ENCODE results near the gene MBTPS1. TPM values are rescaled to one million over a fixed set of nuclear protein-coding genes. Genes with fewer than 3 reads are reported as not detected.

Gene MBTPS1
- total RNA-seq, 4 donors from 2014 or later: 36.3 to 77.6 (median 53.0) TPM

DNA sequence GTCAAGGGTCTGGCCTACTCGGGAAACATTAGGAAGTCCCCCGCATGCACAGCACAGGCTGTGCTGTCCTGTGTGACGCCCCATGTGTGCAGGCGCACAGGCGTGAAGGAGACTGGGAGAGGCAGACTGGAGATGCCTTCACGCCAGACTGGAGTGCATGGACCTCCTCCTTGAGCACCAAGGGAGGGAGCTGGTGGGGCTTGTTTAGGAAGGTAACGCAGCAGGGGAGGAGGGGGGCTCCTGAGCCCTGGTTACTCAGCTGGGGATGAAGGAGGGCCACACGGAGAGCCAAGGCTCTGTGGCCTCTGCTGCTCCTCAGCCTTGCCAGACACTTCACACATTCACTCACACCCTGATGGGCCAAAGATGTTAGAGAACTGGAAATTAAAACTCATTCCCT, 20.5 kb upstream of the MBTPS1 start:
- intact Hi-C loops (cut with DNase I): no loop called here
- Histone ChIP-seq H3K36me3 (no peaks in the 10 kb centered on the region), H3K27me3 (no peaks in the 10 kb centered on the region), H3K4me3 (no peak overlapping the region), H3K4me1 (no peaks in the 10 kb centered on the region), H3K9me3 (no peaks in the 10 kb centered on the region), H3K27ac (no peak overlapping the region)
- WGBS, 2 donors: 72 to 87% methylated on average over 3 to 8 of the region's 8 CpGs
- no peak for DNase-seq
- TF ChIP-seq, protein P1, sequence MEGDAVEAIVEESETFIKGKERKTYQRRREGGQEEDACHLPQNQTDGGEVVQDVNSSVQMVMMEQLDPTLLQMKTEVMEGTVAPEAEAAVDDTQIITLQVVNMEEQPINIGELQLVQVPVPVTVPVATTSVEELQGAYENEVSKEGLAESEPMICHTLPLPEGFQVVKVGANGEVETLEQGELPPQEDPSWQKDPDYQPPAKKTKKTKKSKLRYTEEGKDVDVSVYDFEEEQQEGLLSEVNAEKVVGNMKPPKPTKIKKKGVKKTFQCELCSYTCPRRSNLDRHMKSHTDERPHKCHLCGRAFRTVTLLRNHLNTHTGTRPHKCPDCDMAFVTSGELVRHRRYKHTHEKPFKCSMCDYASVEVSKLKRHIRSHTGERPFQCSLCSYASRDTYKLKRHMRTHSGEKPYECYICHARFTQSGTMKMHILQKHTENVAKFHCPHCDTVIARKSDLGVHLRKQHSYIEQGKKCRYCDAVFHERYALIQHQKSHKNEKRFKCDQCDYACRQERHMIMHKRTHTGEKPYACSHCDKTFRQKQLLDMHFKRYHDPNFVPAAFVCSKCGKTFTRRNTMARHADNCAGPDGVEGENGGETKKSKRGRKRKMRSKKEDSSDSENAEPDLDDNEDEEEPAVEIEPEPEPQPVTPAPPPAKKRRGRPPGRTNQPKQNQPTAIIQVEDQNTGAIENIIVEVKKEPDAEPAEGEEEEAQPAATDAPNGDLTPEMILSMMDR (IDR thresholded peaks at IDR 0.05): no peak
- no peak for TF ChIP-seq POLR2A (IDR thresholded peaks at IDR 0.05)

DNA sequence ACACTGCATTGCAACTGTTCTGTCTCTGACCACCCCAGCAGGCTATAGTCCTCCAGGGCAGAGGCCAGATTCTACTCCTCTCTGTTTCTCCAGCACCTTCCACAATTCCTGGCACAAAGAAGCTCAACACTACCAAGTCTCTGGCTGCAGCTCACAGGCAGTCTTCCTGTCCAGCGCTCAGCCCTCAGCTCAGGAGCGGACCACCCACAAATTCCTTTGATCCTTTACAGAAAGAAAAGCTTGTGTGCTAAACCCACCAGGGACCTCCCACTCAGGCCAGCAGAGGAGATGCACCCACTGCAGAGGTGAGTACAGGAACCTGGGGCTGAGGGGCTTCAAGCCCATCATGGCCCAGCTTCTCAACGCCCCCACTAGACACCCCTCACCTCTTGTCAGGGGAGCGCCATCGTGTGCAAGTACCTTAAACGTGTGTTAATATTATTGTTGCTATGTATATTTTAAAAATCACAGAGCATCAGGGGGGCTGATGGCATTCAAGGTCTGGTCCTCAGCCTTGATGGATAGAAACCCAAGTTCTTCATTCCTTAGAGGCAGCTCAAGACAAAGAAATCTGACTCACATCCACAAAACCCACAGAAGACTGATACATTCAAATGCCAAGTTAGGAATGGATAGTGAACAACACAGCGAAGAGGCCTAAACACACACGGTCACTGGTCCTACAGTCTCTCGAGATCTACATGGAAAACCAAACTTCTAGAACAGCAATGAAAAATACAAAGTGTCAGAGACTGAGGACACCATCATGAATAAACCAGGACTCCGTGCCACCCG, 19.8 kb upstream of the MBTPS1 start:
- 91 to 94% methylated on average over 7 to 11 of the region's 11 CpGs for WGBS, 2 donors
- TF ChIP-seq, protein P1 (IDR thresholded peaks at IDR 0.05): no peak
- intact Hi-C loops (cut with DNase I): no loop called here

DNA sequence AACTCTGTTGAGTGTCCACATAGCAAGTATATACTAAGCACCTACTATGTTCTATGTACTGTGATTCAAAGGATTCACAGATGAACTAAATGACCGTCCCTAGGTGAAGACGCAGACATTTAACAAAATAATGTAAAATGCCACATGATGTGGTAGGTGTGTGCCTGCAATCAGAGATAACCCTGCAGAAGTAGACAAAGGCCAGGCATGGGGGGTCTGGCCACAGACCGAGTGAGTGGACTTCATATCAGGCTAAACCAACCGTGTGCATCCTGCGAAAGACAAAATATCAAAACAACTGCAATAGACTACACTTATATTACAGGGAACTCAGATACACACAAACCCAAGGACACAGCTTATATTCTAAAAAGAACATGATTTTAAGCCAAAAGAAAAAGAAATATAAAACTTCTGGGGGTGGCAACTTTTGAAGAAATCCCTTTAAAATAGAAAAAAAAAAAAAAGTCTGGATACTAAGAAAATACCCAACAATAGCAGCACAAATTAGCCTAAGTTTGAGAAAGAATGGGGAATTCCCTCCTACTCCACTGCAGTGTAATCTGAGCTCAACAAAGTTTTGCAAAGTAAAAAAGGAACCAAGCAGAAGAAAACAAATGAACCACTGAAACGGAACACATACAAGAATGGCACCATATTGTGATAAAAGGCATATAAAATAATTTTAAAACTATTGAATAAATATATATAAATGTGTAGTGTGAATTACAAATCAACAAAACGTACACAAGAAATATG, 16.0 kb upstream of the MBTPS1 start:
- Histone ChIP-seq H3K4me1 (no peaks in the 10 kb centered on the region), H3K4me3 (no peak overlapping the region), H3K27ac (no peak overlapping the region), H3K27me3 (no peaks in the 10 kb centered on the region), H3K36me3 (peaks cover 0 to 34% (median 13%) of the 10 kb centered on the region in 3 donors), H3K9me3 (no peaks in the 10 kb centered on the region)
- intact Hi-C loops (cut with DNase I): no loop called here
- 90 to 91% methylated on average over 7 of the region's 7 CpGs for WGBS, 2 donors
- no peak for TF ChIP-seq POLR2A (IDR thresholded peaks at IDR 0.05)
- TF ChIP-seq, protein P1 (IDR thresholded peaks at IDR 0.05): no peak
- DNase-seq: no peak

More for the DNA sequence above, 19.8 kb upstream of the MBTPS1 start:
- no peaks in the 10 kb centered on the region for H3K4me1 ChIP-seq
- no peaks in the 10 kb centered on the region for H3K27me3 ChIP-seq
- no peaks in the 10 kb centered on the region for H3K9me3 ChIP-seq
- H3K36me3 ChIP-seq: no peaks in the 10 kb centered on the region
- no peak overlapping the region for H3K4me3 ChIP-seq
- DNase-seq: no peak
- no peak overlapping the region for H3K27ac ChIP-seq

DNA sequence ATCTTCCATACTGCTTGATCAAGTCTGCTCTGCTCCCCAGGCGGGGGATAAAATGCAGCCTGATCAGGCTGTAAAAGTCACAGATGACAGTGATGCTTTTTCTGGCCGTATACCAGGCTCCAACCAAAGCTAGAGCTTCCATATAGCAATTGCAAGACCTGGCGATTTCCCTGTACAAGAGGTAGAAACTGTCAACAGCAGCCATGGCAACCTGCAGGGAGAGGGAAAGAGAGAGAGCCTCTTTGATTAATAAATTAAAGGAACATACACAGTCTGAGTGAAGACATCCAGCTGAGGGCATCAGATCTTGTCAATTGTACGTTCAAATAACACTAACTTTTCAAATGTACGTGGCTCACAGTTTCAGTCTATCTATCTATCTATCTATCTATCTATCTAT, 14.4 kb upstream of the MBTPS1 start:
- Histone ChIP-seq H3K36me3 (peaks cover 0 to 47% (median 13%) of the 10 kb centered on the region in 3 donors), H3K4me3 (no peak overlapping the region), H3K27ac (no peak overlapping the region), H3K4me1 (no peaks in the 10 kb centered on the region), H3K27me3 (no peaks in the 10 kb centered on the region), H3K9me3 (no peaks in the 10 kb centered on the region)
- TF ChIP-seq, protein P1 (IDR thresholded peaks at IDR 0.05): no peak
- TF ChIP-seq POLR2A (IDR thresholded peaks at IDR 0.05): no peak
- 84 to 88% methylated on average over 4 to 5 of the region's 5 CpGs for WGBS, 2 donors
- DNase-seq: no peak
- intact Hi-C loops (cut with DNase I): no loop called here

Data from esophagus squamous epithelium (tissue), 5 donors.